PC-9 (cell line): ENCODE results near the gene RBMS1.

ENCODE experiments used
- EZH2 ChIP-seq: fragments of 200-600 bp; sonication (generic); IDR thresholded peaks from 2 replicates; pipeline ENCODE4 v1.8.0; 2017; ENCODE audit warnings: antibody characterized with exemption, low read depth
- TF ChIP-seq, protein P1 (sequence below): fragments of 200-600 bp; sonication (generic); conservative IDR thresholded peaks from 2 replicates; pipeline ENCODE4 v1.6.1; 2017; ENCODE audit warnings: mixed run types, antibody characterized with exemption, mild to moderate bottlenecking, moderate library complexity

DNA sequence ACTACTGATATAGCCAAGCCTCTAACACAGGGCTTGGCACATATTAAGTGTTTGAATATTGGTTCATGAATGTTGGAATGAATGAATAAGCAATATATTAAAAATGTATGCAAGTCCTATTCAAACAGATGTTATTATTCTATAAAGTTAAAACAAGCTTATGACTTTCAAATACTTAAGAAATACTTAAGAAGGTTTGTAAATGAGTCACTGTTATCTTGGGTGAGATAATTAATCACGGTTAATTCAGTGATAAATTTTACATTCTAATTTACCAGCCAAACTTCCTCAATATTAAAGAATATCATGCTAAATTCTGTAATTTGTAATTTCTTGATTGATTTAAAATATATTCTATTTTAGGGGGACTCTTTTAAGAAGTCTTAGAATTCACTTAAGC, 74.8 kb downstream of the RBMS1 start:
- TF ChIP-seq, protein P1, sequence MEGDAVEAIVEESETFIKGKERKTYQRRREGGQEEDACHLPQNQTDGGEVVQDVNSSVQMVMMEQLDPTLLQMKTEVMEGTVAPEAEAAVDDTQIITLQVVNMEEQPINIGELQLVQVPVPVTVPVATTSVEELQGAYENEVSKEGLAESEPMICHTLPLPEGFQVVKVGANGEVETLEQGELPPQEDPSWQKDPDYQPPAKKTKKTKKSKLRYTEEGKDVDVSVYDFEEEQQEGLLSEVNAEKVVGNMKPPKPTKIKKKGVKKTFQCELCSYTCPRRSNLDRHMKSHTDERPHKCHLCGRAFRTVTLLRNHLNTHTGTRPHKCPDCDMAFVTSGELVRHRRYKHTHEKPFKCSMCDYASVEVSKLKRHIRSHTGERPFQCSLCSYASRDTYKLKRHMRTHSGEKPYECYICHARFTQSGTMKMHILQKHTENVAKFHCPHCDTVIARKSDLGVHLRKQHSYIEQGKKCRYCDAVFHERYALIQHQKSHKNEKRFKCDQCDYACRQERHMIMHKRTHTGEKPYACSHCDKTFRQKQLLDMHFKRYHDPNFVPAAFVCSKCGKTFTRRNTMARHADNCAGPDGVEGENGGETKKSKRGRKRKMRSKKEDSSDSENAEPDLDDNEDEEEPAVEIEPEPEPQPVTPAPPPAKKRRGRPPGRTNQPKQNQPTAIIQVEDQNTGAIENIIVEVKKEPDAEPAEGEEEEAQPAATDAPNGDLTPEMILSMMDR, result no peak
- no peak for TF ChIP-seq EZH2
